Activated B cell treated with CpG ODN at 0.5 μM for 24 hours (primary cell): Measurements from ENCODE around the gene DDX41. TPM values are rescaled to one million over a fixed set of nuclear protein-coding genes. Genes with fewer than 3 reads are reported as not detected.
A peak's percentile ranks its signal among the peaks of the same experiment; 100 is the strongest.

Experiments used
- ATAC-seq: fragments of 200-7000 bp; cut with Tn5 transposase; one replicate; pipeline ENCODE4 v1.10.0; 2021; ENCODE audit warnings: low read depth, mild to moderate bottlenecking, moderate library complexity
- CTCF ChIA-PET: fragments of 350-600 bp; sonication (Branson Sonifier 250); formaldehyde crosslinking; loops from one replicate; lab custom pipeline; 2021; ENCODE audit warnings: antibody characterized with exemption; lab: Charles Lee
- POLR2A ChIA-PET: fragments of 350-600 bp; sonication (Branson Sonifier 250); formaldehyde crosslinking; loops from one replicate; lab custom pipeline; 2021; ENCODE audit warnings: antibody characterized with exemption; lab: Charles Lee
- DNase-seq: peaks from one replicate; pipeline ENCODE4 v3.0.0; 2022
- H3K27ac Mint-ChIP-seq: one replicate; pipeline ENCODE4 v1.8.0; 2020; ENCODE audit warnings: mixed read lengths
- H3K27me3 Mint-ChIP-seq: one replicate; pipeline ENCODE4 v1.8.0; 2021; ENCODE audit warnings: mixed read lengths
- H3K36me3 Mint-ChIP-seq: one replicate; pipeline ENCODE4 v1.8.0; 2021; ENCODE audit warnings: low read depth, mixed read lengths
- H3K4me1 Mint-ChIP-seq: one replicate; pipeline ENCODE4 v1.8.0; 2021; ENCODE audit warnings: mixed read lengths
- H3K4me3 Mint-ChIP-seq: one replicate; pipeline ENCODE4 v1.8.0; 2020; ENCODE audit warnings: mild to moderate bottlenecking, mixed read lengths
- H3K9me3 Mint-ChIP-seq: one replicate; pipeline ENCODE4 v1.8.0; 2020; ENCODE audit warnings: mixed read lengths
- CTCF ChIP-seq: fragments of 200-600 bp; IDR thresholded peaks from one replicate; pipeline ENCODE4 v1.8.0; 2022; ENCODE audit warnings: antibody characterized with exemption, mild to moderate bottlenecking
- intact Hi-C: fragments of 100-400 bp; cut with micrococcal nuclease; formaldehyde crosslinking; loops from one replicate; pipeline ENCODE4 v1.15.1; 2024
- total RNA-seq: library from RNA; stranded (reverse); gene quantifications from 2 replicates; pipeline ENCODE4 v1.2.3, GENCODE V29; 2022

DDX41 gene
- total RNA-seq, 1 donor from 2014 or later = 144 TPM

- Mint-ChIP-seq H3K27me3 (no peaks in the 10 kb centered on the region), H3K4me1 (peaks cover 24% of the 10 kb centered on the region), H3K27ac (no peak overlapping the region), H3K9me3 (no peaks in the 10 kb centered on the region), H3K4me3 (peak overlapping the region; percentile 88), H3K36me3 (peaks cover 9% of the 10 kb centered on the region)
- no peak for ATAC-seq
- no peak for TF ChIP-seq CTCF
- intact Hi-C loops = loop anchor here (2.0 kb wide), 1 partner anchor 45 kb away; the partner anchor contains the start of gene B4GALT7
- POLR2A ChIA-PET = no interaction called here
- CTCF ChIA-PET = no interaction called here
- DNase-seq = no peak
Measured at GRCh38 chr5:177555665-177556064, 38.9 kb upstream of the DDX41 start.

- H3K4me3 Mint-ChIP-seq = peak overlapping the region; percentile 88
- no peak for ATAC-seq
- POLR2A ChIA-PET = no interaction called here
- no peak for TF ChIP-seq CTCF
- intact Hi-C loops = loop anchor here (2.0 kb wide), 1 partner anchor 46 kb away; the partner anchor contains the start of gene B4GALT7
- DNase-seq = no peak
- no peaks in the 10 kb centered on the region for H3K9me3 Mint-ChIP-seq
- H3K27me3 Mint-ChIP-seq = no peaks in the 10 kb centered on the region
- CTCF ChIA-PET = no interaction called here
- H3K27ac Mint-ChIP-seq = no peak overlapping the region
- H3K36me3 Mint-ChIP-seq = peaks cover 11% of the 10 kb centered on the region
- peaks cover 27% of the 10 kb centered on the region for H3K4me1 Mint-ChIP-seq
Measured at GRCh38 chr5:177555228-177555627, 38.5 kb upstream of the DDX41 start.

- no peaks in the 10 kb centered on the region for H3K9me3 Mint-ChIP-seq
- H3K27ac Mint-ChIP-seq = peak within 1 kb of the TSS; percentile 77
- peak; percentile 93 for DNase-seq
- H3K27me3 Mint-ChIP-seq = no peaks in the 10 kb centered on the region
- H3K4me3 Mint-ChIP-seq = peak within 1 kb of the TSS; percentile 88
- H3K36me3 Mint-ChIP-seq = peaks cover 13% of the 10 kb centered on the region
- ChIA-PET CTCF (no interaction called here), POLR2A (no interaction called here)
- intact Hi-C loops = loop anchor here (1.0 to 2.0 kb wide), 4 partner anchors 37 to 57 kb away; partner anchors contain the start of genes B4GALT7, PDLIM7 and TMED9
- H3K4me1 Mint-ChIP-seq = peaks cover 29% of the 10 kb centered on the region
- ATAC-seq = peak; percentile 99
- TF ChIP-seq CTCF = no peak
Measured at GRCh38 chr5:177554474-177555111, 37.8 kb upstream of the DDX41 start, which contains the start of gene FAM193B. Gene FAM193B, minus strand, starts transcription at chr5:177554563. Its CDS starts 105 bp downstream, at chr5:177554458.

- no peak overlapping the region for H3K27ac Mint-ChIP-seq
- ATAC-seq (peak; percentile 36), DNase-seq (no peak)
- peaks cover 13% of the 10 kb centered on the region for H3K36me3 Mint-ChIP-seq
- H3K4me3 Mint-ChIP-seq = peak overlapping the region; percentile 65
- intact Hi-C loops = loop anchor here (1.0 to 2.0 kb wide), 4 partner anchors 37 to 57 kb away; partner anchors contain the start of genes B4GALT7, PDLIM7 and TMED9
- H3K9me3 Mint-ChIP-seq = no peaks in the 10 kb centered on the region
- TF ChIP-seq CTCF = no peak
- CTCF ChIA-PET = no interaction called here
- no peaks in the 10 kb centered on the region for H3K27me3 Mint-ChIP-seq
- peaks cover 30% of the 10 kb centered on the region for H3K4me1 Mint-ChIP-seq
- POLR2A ChIA-PET = no interaction called here
Measured at GRCh38 chr5:177553671-177554429, 37.1 kb upstream of the DDX41 start.
